ENCODE results near the gene HAUS3.
"Not testable (repeated sequence)": the region's sequence is repeated elsewhere in the genome, so short reads cannot be mapped to it uniquely, and the experiment has no call there.

Gene HAUS3

GRCh38 chr4:2275546-2276251 lies 33.8 kb upstream of the HAUS3 start:
- DNase-seq (ENCODE audit: low read depth in 2 of 2) = no peak

DNA sequence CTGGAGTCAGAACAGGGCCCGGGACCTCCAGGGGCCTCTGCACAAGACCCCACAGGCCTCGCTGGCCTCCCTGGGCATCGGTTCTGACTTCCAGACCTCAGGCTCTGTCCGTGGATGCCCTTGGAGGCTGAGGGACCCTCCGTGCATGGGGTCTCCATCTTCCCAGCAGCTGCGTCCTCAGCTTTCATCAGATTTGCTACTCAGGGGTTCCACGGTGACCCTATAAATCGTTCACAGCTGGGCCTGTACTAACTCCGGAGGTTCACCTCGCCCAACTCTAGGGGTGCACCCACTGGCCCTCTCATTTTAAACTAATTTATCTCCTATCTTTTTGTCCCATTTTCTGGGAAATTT lies 33.1 kb upstream of the HAUS3 start:
- not testable (repeated sequence) for DNase-seq (ENCODE audit: low read depth in 2 of 2)

DNA sequence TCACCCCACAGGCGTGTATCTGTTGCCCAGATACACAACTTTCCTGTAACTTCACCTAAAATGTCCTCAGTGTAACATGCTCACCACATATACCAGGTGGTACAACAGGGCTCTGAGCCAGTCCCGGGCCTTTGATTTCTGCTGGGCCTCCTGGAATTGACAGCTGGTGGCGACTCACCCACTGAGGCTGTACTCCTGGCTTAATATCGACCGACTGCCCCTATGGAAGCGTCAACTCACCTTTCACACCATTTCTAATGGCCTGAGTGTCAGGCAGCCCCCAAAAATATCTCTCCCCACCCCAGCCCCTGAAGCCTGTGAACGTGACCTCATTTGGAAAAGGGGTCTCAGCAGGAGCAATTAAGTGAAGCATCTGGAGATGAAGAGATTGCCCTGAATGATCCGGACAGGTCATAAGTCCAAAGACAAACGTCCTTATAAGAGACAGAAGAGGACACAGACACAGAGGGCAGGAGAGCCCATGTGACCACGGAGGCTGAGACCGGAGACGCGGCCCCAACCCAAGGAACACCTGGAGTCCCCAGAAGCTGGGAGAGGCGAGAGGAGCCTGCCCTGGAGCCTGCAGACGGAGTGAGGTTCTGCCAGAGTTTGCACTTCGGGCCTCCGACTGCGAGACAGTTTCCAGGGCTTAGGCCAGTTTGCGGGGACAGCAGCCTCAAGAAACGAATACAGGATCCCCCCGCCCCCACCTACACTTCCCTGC lies 32.6 kb upstream of the HAUS3 start:
- DNase-seq (ENCODE audit: low read depth in 2 of 2) = no peak

DNA sequence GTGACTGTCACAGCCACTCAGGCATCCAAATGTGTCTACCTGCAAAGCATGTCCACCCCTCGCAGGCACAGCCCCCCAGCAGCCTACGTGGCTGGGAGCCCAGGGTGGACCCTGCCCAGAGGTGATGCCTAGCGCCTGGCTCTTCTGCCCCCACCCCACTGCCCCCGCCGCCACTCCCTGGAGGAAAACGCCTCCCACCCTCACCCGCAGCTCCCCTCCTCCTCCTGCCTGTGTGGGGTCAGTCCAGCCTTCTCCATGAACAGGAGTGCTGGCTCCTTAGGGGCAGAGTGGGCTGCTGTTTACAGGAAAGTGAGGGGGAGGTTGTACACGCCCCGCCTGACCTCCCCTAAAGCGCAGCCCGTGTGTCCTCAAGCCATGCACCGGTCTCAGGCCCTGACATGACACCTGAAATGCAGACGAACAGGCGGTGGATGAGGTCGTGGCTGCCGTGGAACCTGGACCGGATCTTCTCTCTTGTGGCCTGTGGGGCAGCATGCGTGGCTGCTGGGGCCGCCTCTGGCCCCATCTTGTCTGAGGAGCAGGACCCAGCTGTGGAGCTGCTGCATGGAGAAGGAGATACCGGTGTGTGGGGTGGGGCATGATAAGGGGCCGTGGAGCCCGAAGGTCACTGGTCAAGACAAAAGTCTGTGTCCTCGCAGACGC lies 31.9 kb upstream of the HAUS3 start:
- DNase-seq (ENCODE audit: low read depth in 2 of 2) = no peak

DNA sequence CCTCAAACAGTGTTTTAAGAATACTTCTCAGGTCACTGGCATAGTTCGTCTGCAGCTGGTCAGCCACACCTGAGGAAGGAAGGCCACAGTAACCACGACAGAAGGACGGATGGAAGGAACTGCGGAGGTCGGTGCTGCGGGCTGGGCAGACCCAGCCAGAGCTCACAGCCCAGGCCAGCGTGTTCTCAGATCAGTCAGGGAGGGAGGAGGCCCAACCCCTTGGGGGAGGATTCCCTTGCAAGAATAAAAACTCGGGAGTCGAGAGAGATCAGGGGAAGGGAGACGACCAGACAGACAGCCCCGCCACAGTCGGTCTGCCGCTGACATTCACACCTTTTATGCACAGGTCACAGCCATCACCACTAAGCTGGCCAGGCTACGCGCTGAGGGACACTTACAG lies 31.3 kb upstream of the HAUS3 start:
- no peak for DNase-seq (ENCODE audit: low read depth in 2 of 2)

- no peak for DNase-seq (ENCODE audit: low read depth in 2 of 2)
Observed at GRCh38 chr4:2272828-2273120, 30.9 kb upstream of the HAUS3 start.

- no peak for DNase-seq (ENCODE audit: low read depth in 2 of 2)
Observed at GRCh38 chr4:2272026-2272827, 30.3 kb upstream of the HAUS3 start.

- no peak for DNase-seq (ENCODE audit: low read depth in 2 of 2)
Observed at GRCh38 chr4:2271279-2272025, 29.5 kb upstream of the HAUS3 start.

DNA sequence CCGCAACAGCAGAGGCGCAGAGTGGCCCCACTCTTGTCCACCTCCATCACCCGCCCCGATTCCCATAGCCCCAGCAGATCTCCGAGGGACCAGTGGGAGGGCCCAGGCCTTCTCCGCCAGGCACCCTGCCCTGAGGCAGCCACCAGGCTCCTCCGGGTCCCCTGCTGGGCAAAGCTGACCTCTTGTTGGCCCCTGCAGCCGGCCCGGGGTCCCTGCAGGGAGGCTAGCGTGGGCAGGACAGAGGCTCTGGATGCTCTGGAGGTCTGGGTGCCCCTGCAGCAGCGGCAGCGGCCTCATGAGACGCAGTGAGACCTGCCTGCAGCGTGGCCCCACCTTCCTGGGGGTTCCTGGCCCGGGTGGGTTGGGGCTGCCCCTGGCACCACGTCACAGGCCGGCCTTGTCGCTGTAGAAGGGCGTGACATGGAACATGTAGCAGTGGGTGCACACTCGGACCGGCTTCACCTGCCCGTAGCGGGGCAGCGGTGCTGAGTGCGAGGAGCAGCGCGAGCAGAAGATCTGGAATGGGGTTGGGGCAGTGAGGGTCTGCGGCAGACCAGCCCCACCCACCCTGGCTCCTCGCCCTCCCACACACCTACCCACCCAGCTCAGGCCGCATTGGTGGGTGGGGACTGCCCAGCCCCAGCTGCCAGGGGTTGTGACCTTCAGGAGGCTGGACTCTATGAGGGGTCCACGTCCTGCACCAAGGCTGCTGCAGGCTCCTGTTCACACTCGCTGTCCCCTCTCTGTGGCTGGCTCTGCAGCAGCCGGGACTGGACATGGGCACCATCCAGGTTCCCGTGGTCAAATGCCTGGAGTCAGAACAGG lies 28.6 kb upstream of the HAUS3 start:
- no peak for DNase-seq (ENCODE audit: low read depth in 2 of 2)

GRCh38 chr4:2269618-2270163 lies 27.8 kb upstream of the HAUS3 start:
- no peak for DNase-seq (ENCODE audit: low read depth in 2 of 2)

- DNase-seq (ENCODE audit: low read depth in 2 of 2) = no peak
Observed at GRCh38 chr4:2269206-2269531, 27.2 kb upstream of the HAUS3 start.

- DNase-seq (ENCODE audit: low read depth in 2 of 2) = no peak
Observed at GRCh38 chr4:2268357-2269205, 26.7 kb upstream of the HAUS3 start.

- DNase-seq (ENCODE audit: low read depth in 2 of 2) = no peak
Observed at GRCh38 chr4:2267841-2268240, 25.9 kb upstream of the HAUS3 start.

DNA sequence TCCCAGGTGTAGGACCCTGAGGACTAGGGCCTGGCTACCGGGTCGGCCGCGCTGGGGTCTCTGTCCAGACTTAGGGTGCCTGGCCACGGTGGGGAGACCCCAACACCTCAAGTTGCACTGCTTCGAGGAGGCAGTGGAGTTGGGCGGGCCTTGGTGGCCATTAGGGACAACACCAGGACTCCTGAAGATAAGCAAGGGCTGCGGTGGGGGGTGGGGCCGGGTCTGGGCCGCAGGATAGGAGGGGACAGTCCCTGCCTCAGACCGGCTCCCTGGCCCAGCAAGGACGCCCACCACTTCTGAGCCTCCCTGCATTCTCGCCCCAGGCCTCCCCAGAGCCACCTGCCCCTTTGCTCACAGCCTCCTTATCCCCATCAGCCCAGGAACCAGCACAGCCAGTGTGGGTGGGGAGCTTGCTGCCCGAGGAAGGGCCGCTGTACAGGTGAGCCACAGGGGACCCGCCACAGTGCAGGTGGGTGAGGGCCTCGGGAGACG lies 25.4 kb upstream of the HAUS3 start:
- no peak for DNase-seq (ENCODE audit: low read depth in 2 of 2)

DNA sequence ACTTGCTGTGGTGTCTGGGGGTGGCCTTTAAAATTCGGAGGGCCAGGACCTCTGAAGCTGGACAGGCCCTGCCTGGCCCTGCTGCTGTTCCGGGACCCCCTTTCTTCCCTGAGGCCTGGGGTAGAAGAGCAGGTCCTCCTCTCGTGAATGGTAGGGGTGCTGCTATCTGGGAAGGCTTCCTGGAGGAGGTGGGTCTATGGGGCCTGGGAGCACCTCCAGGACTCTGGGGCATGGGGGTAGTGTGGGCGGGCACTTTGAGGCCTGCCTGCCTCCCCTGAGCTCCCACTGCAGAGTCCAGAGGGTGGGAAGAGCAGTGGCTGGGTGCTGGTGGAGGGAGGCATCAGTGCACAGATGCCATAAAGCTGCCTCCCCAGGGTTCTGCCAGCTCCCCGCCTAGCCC lies 24.9 kb upstream of the HAUS3 start:
- DNase-seq (ENCODE audit: low read depth in 2 of 2) = no peak

- DNase-seq (ENCODE audit: low read depth in 2 of 2) = no peak
Observed at GRCh38 chr4:2266181-2266580, 24.3 kb upstream of the HAUS3 start.

DNA sequence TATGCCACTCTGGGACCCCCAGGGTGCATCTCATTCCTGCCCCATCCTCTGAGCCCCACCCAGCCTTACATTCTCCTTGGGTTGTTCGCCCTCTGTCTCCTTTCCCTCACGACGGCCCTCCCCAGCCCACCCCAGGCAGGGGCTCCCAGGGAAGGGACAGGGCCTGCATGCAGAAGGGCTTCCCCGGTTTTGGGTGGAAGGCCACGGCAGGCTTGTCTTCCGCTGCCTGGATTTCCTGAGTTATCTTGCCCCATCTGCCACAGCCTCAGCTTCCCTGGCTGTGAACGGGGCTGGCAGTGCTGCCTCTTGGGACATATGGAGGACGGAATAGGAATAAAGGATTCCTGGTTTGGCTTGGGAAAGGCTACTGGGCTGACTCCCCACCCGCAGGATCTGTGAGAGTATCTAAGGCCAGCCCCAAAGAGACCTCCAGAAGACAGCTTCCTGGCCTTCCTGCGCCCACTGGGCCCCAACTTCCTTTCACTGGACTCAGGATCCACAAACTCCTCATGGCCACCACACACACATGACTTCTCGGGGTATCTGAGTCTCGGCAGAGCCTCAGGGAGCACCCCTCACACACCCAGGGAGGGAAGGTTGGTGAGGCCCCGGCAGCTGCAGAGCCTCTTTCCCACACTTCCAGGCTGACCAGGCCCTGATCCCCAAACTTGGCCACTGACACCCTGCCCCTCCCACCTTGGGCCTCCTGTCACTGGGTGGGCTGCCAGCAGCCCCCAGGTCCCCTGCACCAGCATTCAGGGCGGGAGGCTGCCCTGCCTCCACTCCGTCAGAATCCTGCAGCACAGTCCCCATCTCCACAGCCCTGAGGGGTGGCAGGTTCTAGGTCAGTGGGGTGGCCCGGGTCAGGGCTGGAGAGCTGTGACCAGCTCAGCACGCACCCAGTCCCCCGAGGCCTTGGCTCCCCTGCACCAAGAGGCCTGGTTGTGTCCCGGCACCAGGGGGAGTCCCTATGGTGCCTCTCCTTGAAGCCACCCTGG lies 23.5 kb upstream of the HAUS3 start:
- no peak for DNase-seq (ENCODE audit: low read depth in 2 of 2)

GRCh38 chr4:2264481-2265041 lies 22.6 kb upstream of the HAUS3 start:
- DNase-seq (ENCODE audit: low read depth in 2 of 2) = no peak
